Stimulated activated CD4-positive, alpha-beta T cell treated with anti-CD3 and anti-CD28 coated beads, TNF-alpha, amount 100 ng/mL, for 1 hour (primary cell): ENCODE measurements around the gene PTGFRN.

Experiments used
- DNase-seq, 3 donors: peaks; one replicate each; pipeline ENCODE4 v3.0.0-alpha.2; 2020; ENCODE audit warnings: low read depth in 3 of 3, low spot score in 1 of 3

Gene PTGFRN

GRCh38 chr1:116942344-116942743, 32.6 kb downstream of the PTGFRN start:
- no peak for DNase-seq

GRCh38 chr1:116943438-116943837, 33.7 kb downstream of the PTGFRN start:
- no peak for DNase-seq

GRCh38 chr1:116944613-116945012, 34.9 kb downstream of the PTGFRN start:
- DNase-seq = no peak

DNA sequence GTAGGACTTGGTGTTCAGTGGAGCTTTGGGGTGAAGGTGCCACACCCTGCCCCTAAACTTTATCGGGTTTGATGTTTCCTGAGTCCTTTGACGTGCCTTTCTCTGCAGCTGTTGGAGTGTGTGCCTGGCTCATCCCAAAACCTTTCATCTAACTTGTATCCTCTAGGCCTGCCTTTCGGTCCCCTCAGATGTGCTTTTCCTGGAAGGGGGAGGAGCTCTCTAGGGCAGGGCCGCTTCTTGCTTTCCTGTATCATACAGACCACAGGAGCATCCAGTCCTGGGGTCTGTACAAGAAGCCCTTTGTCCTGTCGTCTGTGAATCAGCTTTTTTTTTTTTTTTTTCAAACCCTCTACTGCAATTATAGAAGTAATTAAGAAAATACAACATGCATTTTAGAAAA, 35.7 kb downstream of the PTGFRN start:
- DNase-seq = no peak

GRCh38 chr1:116945996-116946395, 36.3 kb downstream of the PTGFRN start:
- no peak for DNase-seq

DNA sequence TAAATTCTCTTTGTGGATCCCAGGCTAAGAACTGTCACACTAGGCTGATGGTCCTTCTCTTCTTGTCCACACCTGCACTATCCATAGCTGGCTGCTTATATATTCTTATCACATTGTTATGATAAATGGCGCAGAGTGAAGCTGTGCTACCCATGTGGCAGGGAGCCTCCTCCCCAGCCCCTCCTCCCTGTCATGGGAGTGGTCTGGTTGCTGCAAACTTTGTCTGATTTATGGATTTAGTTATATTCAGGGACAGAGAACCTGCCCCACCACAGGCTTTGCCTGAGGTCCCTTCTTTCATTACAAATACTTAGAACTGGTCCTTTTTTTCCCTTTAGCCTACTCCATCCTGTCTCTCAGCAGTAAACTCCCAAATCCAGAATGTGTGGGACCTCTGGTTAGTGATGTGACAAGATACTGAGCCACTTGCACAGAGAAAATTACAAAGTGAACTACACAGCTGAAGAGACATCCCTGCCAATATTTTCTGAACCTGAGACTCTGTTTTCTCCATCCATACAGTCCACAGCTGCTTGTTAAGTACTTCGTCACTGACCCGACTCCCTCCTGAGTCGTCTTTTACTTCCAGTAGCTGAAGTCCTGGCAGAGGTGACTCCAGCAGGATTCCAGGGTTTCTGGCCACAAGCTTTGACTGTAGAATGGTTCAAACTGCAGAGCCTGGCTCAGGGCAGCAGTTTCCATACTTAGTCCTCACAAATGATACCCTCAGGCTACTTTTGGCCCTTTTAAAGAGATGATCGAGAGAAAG, 37.6 kb downstream of the PTGFRN start:
- no peak for DNase-seq

GRCh38 chr1:116948046-116948445, 38.3 kb downstream of the PTGFRN start:
- DNase-seq = no peak

DNA sequence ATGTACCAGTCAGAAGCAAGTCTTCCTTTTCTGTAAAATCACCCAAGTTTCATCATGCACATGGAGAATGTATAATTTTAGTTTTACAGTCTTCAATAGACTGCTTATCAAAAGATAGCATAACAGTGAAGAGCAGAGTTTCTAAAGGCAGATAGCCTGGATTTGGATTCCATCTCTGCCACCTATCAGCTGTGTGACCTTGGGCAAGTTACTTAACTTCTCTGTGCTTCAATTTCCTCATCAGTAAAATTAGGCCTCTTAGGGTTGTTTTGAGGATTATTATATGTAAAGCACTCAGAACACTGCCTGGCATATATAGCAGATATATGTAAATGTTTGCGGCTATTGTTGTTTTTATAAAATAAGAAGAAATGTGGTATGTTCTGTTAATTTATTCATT, 38.9 kb downstream of the PTGFRN start:
- no peak for DNase-seq

- DNase-seq = no peak
Measured at GRCh38 chr1:116949213-116949985, 39.7 kb downstream of the PTGFRN start.

- no peak for DNase-seq
Measured at GRCh38 chr1:116950517-116951199, 40.9 kb downstream of the PTGFRN start.

GRCh38 chr1:116951200-116951935, 41.7 kb downstream of the PTGFRN start:
- DNase-seq = no peak

- no peak for DNase-seq
Measured at GRCh38 chr1:116952738-116953275, 43.1 kb downstream of the PTGFRN start.

- no peak for DNase-seq
Measured at GRCh38 chr1:116954440-116954839, 44.7 kb downstream of the PTGFRN start.

DNA sequence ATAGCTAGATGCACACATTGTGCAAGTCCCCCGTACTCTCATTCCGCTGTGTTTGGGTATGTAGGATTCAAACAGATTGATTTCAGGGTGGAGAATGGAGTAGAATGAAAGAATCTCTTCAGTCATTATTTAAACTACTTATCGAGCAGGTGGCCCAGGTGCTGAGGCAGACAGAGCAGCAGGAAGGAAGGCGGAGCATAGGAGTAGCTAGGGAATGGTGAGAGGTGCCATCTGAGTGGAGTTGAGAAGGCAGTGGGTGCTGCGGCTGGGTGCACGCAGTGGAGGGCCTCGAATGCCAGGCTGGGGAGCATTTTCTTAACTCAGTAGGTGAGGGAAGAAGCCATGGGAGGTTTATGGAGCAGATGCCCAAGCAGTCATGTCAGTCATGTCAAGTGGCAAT, 46.7 kb downstream of the PTGFRN start:
- no peak for DNase-seq

- no peak for DNase-seq
Measured at GRCh38 chr1:116957646-116958045, 47.9 kb downstream of the PTGFRN start.

DNA sequence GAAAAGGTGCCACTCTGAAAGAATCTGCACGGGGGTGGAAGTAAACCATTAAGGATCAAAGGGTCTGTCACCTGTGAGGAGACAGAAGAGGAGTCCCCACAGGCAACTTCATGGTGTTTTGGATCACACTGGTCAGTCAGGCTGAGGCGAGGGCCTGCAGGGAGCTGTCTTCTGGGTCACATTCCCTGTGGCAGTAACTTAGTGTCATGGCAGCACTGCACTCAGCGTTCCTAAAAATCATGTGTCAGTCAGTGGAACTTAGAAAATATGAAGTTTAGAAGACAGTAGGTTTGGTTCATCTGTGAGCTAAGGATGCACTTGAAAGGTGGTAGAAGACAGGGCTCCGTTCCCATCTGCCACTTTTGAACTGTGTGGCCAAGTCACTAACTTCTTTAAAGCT, 48.4 kb downstream of the PTGFRN start:
- no peak for DNase-seq

GRCh38 chr1:116958977-116959376, 49.3 kb downstream of the PTGFRN start:
- no peak for DNase-seq

DNA sequence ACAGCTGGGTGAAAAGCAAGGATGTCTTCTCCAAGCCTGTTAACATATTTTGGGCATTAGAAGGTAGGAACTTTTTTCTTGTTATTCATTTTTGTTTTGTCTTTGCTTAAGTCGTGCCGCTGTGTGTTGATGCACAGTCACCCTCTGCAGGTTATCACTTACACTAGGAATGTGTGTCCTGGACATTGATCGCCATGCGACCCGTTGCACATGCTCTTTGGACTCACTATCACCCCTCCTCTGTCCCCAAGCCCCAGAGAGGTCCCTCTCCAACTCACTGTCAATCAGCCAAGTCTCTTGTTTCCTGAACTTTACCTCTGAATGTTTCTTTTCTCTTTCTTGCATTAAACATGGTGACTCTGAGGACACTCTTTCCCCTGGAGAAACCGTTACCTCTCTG, 51.9 kb downstream of the PTGFRN start:
- no peak for DNase-seq

- DNase-seq = no peak
Measured at GRCh38 chr1:116962987-116963639, 53.4 kb downstream of the PTGFRN start.

DNA sequence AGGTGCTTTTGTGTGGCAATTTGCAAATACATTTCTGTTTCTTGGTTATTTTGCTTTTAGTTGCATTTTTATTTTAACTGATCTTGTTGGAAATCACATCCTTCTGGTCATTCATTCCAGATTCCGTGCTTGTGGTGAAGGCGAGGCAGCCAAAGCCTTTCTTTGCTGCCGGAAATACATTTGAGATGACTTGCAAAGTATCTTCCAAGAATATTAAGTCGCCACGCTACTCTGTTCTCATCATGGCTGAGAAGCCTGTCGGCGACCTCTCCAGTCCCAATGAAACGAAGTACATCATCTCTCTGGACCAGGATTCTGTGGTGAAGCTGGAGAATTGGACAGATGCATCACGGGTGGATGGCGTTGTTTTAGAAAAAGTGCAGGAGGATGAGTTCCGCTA, 57.1 kb downstream of the PTGFRN start:
- DNase-seq = no peak

GRCh38 chr1:116968724-116969123, 59.0 kb downstream of the PTGFRN start:
- DNase-seq = no peak
